GM18909 (cell line): ENCODE data around the gene DPP7.

Experiments used
- ATAC-seq: cut with Tn5 transposase; IDR thresholded peaks from one replicate; pipeline ENCODE4 v1.9.1; 2021; ENCODE audit warnings: mild to moderate bottlenecking; ENCODE audit not compliant: unreplicated experiment, poor library complexity

The DPP7 gene

DNA sequence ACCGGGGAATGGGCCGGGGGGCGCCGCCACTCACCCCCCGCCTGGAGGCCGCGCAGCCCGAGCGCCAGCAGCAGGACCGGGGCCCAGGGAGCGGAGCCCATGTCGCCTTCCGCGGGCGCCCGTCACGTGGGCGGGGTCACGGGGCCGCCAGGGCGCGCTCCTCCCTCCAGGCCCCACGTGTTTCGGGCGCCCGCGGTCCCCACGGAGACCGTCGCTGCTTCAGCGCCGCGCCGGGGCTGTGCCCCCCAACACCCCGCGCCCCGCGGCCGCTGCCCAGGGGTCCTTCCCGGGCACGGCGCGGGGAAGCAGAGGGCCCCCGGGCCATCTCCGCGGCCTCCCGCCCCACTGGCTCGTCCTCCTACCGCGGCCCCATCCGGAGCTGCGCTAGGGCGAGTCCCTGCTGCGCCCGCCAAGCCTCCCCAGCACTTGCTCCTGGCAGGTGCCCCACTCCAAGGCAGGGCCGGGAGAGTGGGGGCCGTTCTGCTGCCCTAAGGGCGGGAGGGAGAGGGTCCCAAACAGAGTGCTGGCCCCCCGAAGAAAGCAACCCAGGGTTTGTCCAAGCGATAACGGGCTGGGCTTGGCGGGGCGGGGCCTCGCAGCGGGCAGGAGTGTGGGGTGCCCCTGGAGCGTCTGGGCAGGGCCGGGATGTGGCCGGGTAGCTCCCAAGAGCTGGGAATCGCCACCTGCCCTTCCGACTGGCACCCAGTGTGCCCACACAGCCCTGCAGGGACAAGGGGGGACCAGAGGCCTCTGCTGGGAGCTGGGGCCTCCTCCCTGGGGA, at the start of gene DPP7:
TSS of gene DPP7 (minus strand) at position 121 of the 781 bp plus-strand sequence. CDS start at position 101, 20 bp downstream.
- peak; percentile 69 for ATAC-seq

- ATAC-seq, result no peak
Measured at GRCh38 chr9:137163805-137164204, 49.3 kb upstream of the DPP7 start.

DNA sequence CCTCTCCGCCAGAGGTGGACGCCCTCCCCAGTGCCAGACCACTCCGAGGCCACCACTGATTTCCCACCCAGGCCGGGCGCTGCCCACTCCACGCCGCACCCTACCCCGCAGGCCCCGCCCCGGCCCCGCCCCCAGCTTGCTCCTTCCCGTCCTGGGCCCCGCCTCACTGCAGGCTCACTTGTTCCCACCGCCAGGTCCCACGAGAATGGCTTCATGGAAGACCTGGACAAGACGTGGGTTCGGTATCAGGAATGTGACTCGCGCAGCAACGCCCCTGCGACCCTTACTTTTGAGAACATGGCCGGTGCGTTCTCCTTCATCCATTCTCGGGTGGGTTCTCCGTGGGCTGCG, 48.8 kb upstream of the DPP7 start:
- no peak for ATAC-seq

- no peak for ATAC-seq
Measured at GRCh38 chr9:137162505-137163364, 48.2 kb upstream of the DPP7 start.

GRCh38 chr9:137161558-137162486, 47.3 kb upstream of the DPP7 start:
- ATAC-seq, result no peak

- ATAC-seq, result no peak
Measured at GRCh38 chr9:137160716-137161557, 46.4 kb upstream of the DPP7 start.

DNA sequence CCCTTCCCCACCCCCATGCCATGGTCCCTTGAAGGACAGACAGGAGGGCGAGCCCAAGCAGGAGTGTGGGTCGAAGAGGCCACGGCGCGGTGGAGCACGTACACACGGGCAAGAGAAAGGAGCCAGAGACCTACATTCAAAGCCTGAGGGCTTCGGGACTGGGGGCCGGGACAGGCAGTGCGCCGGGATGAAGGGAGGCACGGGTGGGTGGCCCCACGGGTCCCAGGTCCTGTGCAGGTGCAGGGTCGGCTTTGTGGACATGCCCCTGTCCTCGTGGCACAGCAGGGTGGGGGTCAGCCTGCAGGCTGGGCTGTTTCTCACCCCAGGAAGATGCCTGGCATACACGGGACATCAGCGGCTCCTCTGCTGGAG, 45.5 kb upstream of the DPP7 start:
- no peak for ATAC-seq

DNA sequence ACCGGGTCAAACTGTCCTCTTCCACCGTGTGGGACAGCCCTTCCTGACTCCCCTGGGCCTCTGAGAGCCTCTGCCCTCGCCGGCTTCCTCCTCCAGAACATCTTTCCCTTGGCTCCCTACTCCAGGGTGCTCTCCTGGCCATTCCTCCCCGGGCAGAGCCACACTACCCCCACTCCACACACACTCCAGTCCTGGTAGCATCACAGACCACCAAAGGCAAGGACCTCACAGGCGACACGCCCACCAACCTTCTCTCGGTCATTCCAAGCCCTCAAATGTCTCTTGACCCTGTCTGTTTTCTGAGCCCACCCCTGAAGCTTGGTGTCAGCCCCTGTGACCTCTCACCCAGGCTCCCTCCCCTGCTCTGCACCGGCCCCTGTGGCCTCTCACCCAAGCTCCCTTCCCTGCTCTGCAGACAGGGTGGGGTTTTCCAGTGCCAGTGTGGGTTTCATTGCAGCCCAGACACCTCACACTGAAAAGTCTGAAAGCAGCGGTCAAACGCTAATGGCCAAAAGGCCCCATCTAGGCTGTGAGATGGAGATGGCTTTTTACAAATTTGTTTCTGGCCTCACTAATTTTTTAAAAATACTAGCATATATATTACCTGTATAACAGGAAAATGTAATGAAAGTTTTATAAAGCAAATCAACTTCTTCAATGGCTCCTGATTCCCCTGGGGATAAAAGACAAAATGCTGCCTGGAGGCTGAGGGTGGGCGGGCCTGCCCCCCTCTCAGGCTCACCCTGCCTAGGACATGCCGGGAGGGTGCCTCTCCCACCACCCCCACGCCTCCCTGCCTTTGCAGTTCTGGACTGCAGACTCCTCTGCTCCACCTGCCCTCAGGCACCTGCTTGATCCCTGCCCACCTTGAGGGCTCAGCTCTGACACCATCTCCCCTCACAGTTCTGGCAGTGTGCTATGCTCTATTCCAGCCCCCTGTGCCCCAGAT, 44.8 kb upstream of the DPP7 start:
- ATAC-seq, result no peak

DNA sequence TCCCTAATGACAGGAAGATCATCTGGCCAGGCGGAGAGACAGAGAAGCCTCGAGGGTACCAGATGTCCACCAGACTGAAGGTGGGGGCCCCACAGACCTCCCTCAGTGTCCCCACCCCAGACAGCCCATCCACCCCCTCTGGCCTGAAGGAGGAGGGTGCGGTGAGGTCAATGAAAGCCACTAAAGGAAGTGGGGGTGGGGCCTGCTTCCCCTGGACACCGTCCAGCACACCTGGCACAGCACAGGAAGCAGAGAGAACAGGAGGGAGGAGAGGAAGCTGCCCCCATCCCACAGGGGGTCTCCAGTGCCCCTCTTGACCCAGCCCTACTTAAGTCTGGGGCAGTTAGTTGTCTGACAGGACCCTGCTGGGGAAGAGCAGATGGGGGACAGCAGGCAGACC, 44.1 kb upstream of the DPP7 start:
- ATAC-seq, result no peak

DNA sequence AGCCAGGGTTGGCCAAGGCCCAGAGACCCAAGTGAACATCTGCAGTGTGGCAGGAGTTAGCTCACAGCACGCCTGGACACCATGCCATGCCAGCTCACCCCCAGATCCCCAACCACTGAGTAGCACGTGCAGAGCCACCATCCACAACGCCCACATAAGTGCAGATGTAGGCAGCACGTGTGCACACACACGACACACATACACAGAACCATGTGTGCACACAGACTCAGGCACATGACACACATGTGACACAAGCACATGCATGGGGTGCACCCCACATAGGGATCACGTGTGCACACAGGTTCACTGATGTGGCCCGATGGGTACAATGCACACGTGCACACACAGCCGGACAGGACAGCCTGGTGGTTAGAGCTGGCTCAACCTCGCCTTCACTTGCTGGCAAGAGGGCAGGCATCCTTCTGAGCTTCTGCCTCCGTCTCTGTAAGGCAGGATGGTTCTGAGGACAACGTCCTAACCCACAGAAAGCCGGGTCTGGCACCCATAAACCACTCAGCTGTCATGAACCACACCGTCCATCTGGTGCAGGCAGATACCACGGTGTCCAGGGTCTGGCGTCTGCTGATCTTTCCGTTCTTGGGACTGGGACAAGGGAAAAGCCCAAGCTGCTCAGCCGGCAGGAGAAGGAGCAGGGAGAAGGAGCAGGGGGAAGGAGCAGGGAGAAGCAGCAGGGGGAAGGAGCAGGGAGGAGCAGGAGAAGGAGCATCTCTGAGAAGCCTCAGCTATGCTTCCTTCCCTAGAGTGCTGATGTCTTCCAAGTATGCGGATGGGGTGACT, 43.3 kb upstream of the DPP7 start:
- ATAC-seq, result no peak

DNA sequence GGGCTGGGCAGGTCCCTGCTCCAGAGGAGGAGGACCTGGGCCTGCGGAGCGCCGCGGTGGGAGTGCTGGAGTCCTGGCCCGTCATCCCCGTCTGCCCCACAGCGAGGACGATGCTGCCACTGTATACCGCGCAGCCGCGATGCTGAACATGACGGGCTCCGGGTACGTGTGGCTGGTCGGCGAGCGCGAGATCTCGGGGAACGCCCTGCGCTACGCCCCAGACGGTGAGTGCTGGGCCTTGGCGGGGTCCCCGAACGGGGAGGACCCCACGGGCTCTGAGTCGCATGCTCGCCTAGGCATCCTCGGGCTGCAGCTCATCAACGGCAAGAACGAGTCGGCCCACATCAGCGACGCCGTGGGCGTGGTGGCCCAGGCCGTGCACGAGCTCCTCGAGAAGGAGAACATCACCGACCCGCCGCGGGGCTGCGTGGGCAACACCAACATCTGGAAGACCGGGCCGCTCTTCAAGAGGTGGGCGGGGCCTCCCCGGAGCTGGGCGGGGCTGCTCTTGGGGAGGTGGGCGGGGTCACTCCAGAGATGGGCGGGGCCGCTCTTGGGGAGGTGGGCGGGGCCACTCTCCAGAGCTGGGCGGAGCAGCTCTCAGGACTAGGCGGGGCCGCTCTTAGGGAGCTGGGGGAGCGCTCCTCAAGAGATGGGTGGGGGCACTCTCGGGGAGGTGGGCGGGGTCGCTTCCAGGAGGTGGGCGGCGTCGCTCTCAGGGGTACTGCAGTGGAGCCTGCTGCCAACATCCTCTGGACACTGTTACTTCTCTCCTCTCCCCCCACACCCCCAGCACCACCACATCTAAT, 42.2 kb upstream of the DPP7 start:
- no peak for ATAC-seq

GRCh38 chr9:137152844-137153405, 38.4 kb upstream of the DPP7 start:
- no peak for ATAC-seq

DNA sequence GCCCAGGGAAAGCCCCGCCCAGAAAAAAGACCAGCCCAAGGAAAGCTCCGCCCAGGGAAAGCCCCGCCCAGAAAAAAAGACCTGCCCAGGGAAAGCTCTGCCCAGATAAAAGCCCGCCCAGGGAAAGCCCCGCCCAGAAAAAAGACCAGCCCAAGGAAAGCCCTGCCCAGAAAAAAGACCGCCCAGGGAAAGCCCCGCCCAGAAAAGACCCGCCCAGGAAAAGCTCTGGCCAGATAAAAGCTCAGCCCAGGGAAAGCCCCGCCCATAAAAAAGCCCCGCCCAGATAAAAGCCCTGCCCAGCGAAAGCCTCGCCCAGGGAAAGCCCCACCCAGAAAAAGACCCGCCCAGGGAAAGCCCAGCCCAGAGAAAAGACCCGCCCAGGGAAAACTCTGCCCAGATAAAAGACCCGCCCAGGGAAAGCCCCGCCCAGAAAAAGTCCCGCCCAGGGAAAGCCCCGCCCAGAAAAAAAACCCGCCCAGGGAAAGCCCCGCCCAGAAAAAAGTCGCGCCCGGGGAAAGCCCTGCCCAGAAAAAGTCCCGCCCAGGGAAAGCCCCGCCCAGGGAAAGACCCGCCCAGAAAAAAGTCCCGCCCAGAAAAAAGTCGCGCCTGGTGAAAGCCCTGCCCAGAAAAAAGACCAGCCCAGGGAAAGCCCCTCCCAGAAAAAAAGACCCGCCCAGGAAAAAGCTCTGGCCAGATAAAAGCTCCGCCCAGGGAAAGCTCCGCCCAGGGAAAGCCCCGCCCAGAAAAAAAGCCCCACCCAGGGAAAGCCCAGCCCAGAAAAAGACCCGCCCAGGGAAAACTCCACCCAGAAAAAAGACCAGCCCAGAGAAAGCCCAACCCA, 36.3 kb upstream of the DPP7 start:
- peak; percentile 60 for ATAC-seq

- ATAC-seq, result no peak
Measured at GRCh38 chr9:137149942-137150616, 35.5 kb upstream of the DPP7 start.

GRCh38 chr9:137149363-137149762, 34.8 kb upstream of the DPP7 start:
- ATAC-seq, result no peak
